Islet of Langerhans (tissue), 1 donor: ENCODE results near the gene ATXN7L2.

Source experiments
- FAIRE-seq: peaks from one replicate; lab custom pipeline; 2011; peaks lifted over from hg19 to GRCh38; lab: Jason Lieb, UNC

Gene ATXN7L2

GRCh38 chr1:109499081-109499480 is 15.4 kb downstream of the ATXN7L2 start:
- FAIRE-seq, result no peak

- no peak for FAIRE-seq
Observed at GRCh38 chr1:109499661-109500536, 16.2 kb downstream of the ATXN7L2 start.

- no peak for FAIRE-seq
Observed at GRCh38 chr1:109500941-109501381, 17.3 kb downstream of the ATXN7L2 start.

- FAIRE-seq, result no peak
Observed at GRCh38 chr1:109501644-109502363, 18.1 kb downstream of the ATXN7L2 start.

GRCh38 chr1:109502364-109502851 is 18.7 kb downstream of the ATXN7L2 start:
- no peak for FAIRE-seq

- no peak for FAIRE-seq
Observed at GRCh38 chr1:109503935-109504334, 20.2 kb downstream of the ATXN7L2 start.

GRCh38 chr1:109504974-109505373 is 21.3 kb downstream of the ATXN7L2 start:
- FAIRE-seq, result no peak

- FAIRE-seq, result no peak
Observed at GRCh38 chr1:109508001-109508872, 24.5 kb downstream of the ATXN7L2 start.

- FAIRE-seq, result no peak
Observed at GRCh38 chr1:109508873-109509175, 25.1 kb downstream of the ATXN7L2 start.

- FAIRE-seq, result no peak
Observed at GRCh38 chr1:109509176-109510134, 25.8 kb downstream of the ATXN7L2 start, which contains the start of gene AMIGO1. AMIGO1 (minus strand) TSS chr1:109509727; CDS start chr1:109508912, 815 bp downstream.

- no peak for FAIRE-seq
Observed at GRCh38 chr1:109513110-109513710, 29.5 kb downstream of the ATXN7L2 start.

GRCh38 chr1:109514846-109515245 is 31.1 kb downstream of the ATXN7L2 start:
- FAIRE-seq, result no peak

- FAIRE-seq, result no peak
Observed at GRCh38 chr1:109516872-109517271, 33.2 kb downstream of the ATXN7L2 start.

GRCh38 chr1:109517337-109517736 is 33.6 kb downstream of the ATXN7L2 start:
- FAIRE-seq, result no peak

- no peak for FAIRE-seq
Observed at GRCh38 chr1:109521002-109521951, 37.6 kb downstream of the ATXN7L2 start.

- FAIRE-seq, result no peak
Observed at GRCh38 chr1:109522026-109522425, 38.3 kb downstream of the ATXN7L2 start.

- no peak for FAIRE-seq
Observed at GRCh38 chr1:109523706-109524105, 40.0 kb downstream of the ATXN7L2 start.

- no peak for FAIRE-seq
Observed at GRCh38 chr1:109527098-109527811, 43.5 kb downstream of the ATXN7L2 start.
